NCI-H526 treated with DMSO at 0.1 percent for 48 hours (cell line): ENCODE results near the gene RUNX1.

Experiments
- DNase-seq: peaks from one replicate; lab custom pipeline; 2025; lab: John Stamatoyannopoulos, UW

The RUNX1 gene

GRCh38 chr21:34897828-34898227, 151.3 kb downstream of the RUNX1 start:
- no peak for DNase-seq

- no peak for DNase-seq
Measured at GRCh38 chr21:34894401-34894800, 154.7 kb downstream of the RUNX1 start.

DNA sequence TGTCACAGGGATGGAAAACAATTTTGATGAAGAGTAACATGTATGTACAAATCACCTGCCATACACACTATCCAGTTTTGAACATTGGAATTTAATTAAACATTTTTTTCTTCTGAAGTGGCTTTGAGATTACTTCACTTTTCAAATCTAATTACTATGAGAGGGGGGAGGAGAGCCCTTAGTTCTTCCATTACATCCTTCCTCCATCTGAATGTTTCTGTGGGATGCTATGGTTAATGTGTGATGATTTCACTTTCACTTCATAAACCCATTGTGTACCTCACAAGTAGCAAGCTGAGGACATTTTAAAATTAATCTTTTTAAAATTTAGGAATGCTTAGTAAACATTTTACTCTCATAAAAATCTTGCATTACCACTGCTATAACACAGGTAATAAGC, 156.9 kb downstream of the RUNX1 start:
- no peak for DNase-seq

- no peak for DNase-seq
Measured at GRCh38 chr21:34891613-34891943, 157.5 kb downstream of the RUNX1 start.

DNA sequence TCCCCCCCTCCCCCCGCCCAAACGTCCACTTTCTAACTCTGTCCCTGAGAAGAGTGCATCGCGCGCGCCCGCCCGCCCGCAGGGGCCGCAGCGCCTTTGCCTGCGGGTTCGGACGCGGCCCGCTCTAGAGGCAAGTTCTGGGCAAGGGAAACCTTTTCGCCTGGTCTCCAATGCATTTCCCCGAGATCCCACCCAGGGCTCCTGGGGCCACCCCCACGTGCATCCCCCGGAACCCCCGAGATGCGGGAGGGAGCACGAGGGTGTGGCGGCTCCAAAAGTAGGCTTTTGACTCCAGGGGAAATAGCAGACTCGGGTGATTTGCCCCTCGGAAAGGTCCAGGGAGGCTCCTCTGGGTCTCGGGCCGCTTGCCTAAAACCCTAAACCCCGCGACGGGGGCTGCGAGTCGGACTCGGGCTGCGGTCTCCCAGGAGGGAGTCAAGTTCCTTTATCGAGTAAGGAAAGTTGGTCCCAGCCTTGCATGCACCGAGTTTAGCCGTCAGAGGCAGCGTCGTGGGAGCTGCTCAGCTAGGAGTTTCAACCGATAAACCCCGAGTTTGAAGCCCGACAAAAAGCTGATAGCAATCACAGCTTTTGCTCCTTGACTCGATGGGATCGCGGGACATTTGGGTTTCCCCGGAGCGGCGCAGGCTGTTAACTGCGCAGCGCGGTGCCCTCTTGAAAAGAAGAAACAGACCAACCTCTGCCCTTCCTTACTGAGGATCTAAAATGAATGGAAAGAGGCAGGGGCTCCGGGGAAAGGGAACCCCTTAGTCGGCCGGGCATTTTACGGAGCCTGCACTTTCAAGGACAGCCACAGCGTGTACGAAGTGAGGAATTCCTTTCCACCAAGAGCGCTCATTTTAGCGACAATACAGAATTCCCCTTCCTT, 158.1 kb downstream of the RUNX1 start:
- DNase-seq, result no peak

- DNase-seq, result no peak
Measured at GRCh38 chr21:34890470-34890723, 158.7 kb downstream of the RUNX1 start.

- DNase-seq, result peak; percentile 64
Measured at GRCh38 chr21:34889676-34890469, 159.2 kb downstream of the RUNX1 start.

DNA sequence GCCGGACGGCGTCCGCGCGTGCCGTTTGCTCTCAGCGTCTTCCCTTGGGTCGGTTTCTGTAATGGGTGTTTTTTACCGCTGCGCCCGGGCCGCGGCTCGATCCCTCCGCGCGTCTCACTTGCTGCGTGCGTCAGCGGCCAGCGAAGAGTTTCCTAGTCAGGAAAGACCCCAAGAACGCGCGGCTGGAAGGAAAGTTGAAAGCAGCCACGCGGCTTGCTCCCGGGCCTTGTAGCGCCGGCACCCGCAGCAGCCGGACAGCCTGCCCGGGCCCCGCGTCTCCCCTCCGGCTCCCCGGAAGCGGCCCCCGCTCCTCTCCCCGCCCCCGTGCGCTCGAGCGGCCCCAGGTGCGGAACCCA, 159.8 kb downstream of the RUNX1 start:
- DNase-seq, result peak; percentile 69

DNA sequence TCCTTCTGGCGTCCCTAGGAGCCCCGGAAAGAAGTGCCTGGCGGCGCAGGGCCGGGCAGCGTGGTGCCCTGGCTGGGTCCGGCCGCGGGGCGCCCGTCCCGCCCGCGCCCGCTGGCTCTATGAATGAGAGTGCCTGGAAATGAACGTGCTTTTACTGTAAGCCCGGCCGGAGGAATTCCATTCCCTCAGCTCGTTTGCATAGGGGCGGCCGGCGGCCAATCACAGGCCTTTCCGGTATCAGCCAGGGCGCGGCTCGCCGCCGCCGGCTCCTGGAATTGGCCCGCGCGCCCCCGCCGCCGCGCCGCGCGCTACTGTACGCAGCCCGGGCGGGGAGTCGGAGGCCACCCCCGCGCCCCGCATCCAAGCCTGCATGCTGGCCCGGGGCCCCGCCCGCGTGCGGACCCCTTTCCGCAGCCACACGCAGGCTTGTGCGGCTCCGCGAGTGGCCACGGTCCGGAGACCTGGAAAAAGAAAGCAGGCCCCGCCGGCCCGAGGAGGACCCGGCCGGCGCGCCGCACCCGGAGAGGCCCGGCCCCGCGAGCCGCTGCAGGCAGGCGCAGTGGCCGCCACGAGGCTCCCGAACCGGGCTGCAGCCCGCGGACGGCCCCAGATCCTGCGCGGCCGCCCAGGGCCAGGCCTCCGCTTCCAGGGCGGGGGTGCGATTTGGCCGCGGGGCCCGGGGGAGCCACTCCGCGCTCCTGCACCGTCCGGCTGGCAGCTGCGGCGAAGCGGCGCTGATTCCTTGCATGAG, 160.4 kb downstream of the RUNX1 start:
- peak; percentile 95 for DNase-seq

GRCh38 chr21:34887725-34888568, 161.2 kb downstream of the RUNX1 start:
- peak; percentile 73 for DNase-seq

GRCh38 chr21:34887105-34887442, 162.0 kb downstream of the RUNX1 start:
- peak; percentile 43 for DNase-seq

GRCh38 chr21:34886240-34887104, 162.6 kb downstream of the RUNX1 start:
- DNase-seq, result no peak

DNA sequence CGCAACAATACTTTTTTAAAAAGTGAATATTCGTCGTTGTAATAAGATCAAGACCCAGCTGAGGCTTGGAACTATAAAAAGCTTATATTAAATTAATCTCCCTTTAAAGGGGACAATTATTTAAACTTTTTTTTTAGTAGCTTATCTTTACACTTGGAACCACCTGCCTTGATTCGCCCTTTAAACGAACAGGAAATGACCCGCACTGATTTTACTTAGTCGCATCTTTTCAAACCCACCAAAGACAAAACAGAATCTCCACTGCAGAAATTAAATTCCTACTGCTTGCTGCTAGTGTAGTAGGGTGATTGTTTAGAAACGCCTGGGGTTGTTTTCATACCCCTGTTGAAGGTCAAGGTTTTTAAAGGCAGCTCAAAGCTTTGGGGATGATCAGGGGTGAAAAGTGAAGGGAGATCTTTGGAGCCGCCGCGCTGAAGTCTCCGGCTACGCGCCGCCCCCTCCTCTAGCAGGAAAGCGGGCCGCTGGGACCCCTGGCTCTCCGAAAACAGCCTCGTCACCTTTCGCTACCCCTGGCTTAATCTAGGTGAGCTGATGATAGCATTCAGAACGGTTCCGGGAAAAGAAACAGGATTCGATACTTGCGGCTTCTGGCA, 163.4 kb downstream of the RUNX1 start:
- DNase-seq, result no peak

GRCh38 chr21:34885125-34885524, 164.0 kb downstream of the RUNX1 start:
- no peak for DNase-seq

- DNase-seq, result no peak
Measured at GRCh38 chr21:34884346-34884929, 164.7 kb downstream of the RUNX1 start.

DNA sequence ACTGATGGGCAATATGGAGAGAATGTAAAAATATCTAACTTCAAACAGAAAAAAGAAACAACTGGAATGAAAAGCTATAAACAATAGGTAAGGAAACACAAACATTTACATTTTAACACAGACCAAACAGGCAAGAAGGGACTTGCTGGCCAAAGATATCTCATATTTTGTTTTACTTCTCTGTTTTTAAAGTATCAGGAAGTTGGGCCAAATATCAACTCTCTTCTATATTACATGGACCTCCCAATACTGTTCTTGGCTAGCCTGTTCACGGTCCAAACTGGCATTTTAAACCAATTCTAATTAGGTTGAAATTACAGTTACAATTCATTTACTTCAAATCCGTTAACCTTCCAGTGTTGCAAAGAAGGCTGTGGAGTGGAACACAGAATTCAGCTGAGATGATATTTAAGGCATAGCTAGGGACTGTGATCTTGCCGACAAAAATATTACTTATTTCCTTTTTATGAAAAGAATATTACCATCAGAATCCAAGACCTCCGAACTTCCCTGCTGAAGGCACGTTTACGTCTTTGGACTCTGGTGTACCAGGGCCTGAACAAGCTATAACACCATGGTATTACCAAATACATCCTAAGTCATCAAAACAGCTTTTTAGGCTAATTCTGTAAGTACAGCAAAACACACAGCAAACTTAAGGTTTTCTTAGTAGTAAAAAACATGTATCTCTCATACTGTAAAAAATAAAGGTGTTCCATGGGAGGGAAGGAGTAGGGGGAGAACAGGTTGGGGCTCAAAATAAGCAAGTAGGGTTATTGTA, 165.4 kb downstream of the RUNX1 start:
- no peak for DNase-seq

DNA sequence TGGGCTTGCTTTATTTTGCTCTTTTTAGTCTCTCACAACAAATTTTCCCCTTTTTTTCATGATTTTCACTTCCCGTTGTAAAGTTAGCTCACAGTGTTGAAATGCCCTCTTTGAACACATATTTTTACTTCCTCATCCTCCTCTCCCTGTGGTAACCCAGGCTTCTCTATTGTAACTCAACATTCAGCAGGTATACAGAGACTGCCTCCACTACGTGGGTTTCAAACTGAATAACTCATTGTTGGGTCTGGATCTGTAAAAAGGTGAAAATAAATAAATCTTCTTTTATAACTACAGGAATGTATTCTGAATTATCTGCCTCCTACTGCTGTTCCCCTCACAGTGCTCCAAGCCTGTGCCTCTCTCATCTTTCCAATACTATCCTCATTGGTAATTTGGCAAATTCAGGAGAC, 166.4 kb downstream of the RUNX1 start:
- DNase-seq, result no peak

GRCh38 chr21:34881839-34882371, 167.2 kb downstream of the RUNX1 start:
- DNase-seq, result no peak

GRCh38 chr21:34881421-34881820, 167.7 kb downstream of the RUNX1 start:
- no peak for DNase-seq
